ENCODE measurements around the gene EIF1.
"Not testable (repeated sequence)": the region's sequence is repeated elsewhere in the genome, so short reads cannot be mapped to it uniquely, and the experiment has no call there.

EIF1 gene

GRCh38 chr17:41655611-41656111, 33.0 kb upstream of the EIF1 start:
- DNase-seq (ENCODE audit: low read depth), result no peak

GRCh38 chr17:41656249-41657023, 32.2 kb upstream of the EIF1 start:
- DNase-seq (ENCODE audit: low read depth), result no peak

GRCh38 chr17:41657176-41657754, 31.4 kb upstream of the EIF1 start:
- DNase-seq (ENCODE audit: low read depth), result no peak

- no peak for DNase-seq (ENCODE audit: low read depth)
Observed at GRCh38 chr17:41657936-41658335, 30.7 kb upstream of the EIF1 start.

- DNase-seq (ENCODE audit: low read depth), result no peak
Observed at GRCh38 chr17:41658846-41659245, 29.8 kb upstream of the EIF1 start.

GRCh38 chr17:41659427-41660212, 29.1 kb upstream of the EIF1 start:
- no peak for DNase-seq (ENCODE audit: low read depth)

GRCh38 chr17:41660221-41660711, 28.4 kb upstream of the EIF1 start:
- DNase-seq (ENCODE audit: low read depth), result no peak

GRCh38 chr17:41663451-41664171, 25.1 kb upstream of the EIF1 start:
- DNase-seq (ENCODE audit: low read depth), result no peak

- no peak for DNase-seq (ENCODE audit: low read depth)
Observed at GRCh38 chr17:41664172-41664457, 24.6 kb upstream of the EIF1 start.

- DNase-seq (ENCODE audit: low read depth), result no peak
Observed at GRCh38 chr17:41664587-41665565, 23.8 kb upstream of the EIF1 start.

GRCh38 chr17:41665566-41666236, 23.0 kb upstream of the EIF1 start:
- DNase-seq (ENCODE audit: low read depth), result no peak

- no peak for DNase-seq (ENCODE audit: low read depth)
Observed at GRCh38 chr17:41666237-41666641, 22.4 kb upstream of the EIF1 start.

- no peak for DNase-seq (ENCODE audit: low read depth)
Observed at GRCh38 chr17:41666708-41667279, 21.9 kb upstream of the EIF1 start.

GRCh38 chr17:41667280-41668041, 21.2 kb upstream of the EIF1 start:
- DNase-seq (ENCODE audit: low read depth), result no peak

- DNase-seq (ENCODE audit: low read depth), result no peak
Observed at GRCh38 chr17:41672153-41672552, 16.5 kb upstream of the EIF1 start.

- not testable (repeated sequence) for DNase-seq (ENCODE audit: low read depth)
Observed at GRCh38 chr17:41675157-41676057, 13.3 kb upstream of the EIF1 start.

GRCh38 chr17:41676058-41676419, 12.6 kb upstream of the EIF1 start:
- no peak for DNase-seq (ENCODE audit: low read depth)

GRCh38 chr17:41678411-41678906, 10.2 kb upstream of the EIF1 start:
- no peak for DNase-seq (ENCODE audit: low read depth)
